NCI-H1105 treated with DMSO at 0.1 percent for 48 hours (cell line): Measurements from ENCODE around the gene IL16.
"Not testable (repeated sequence)": the region's sequence is repeated elsewhere in the genome, so short reads cannot be mapped to it uniquely, and the experiment has no call there.

Source experiments
- DNase-seq: peaks from one replicate; lab custom pipeline; 2025; lab: John Stamatoyannopoulos, UW

Gene IL16

DNA sequence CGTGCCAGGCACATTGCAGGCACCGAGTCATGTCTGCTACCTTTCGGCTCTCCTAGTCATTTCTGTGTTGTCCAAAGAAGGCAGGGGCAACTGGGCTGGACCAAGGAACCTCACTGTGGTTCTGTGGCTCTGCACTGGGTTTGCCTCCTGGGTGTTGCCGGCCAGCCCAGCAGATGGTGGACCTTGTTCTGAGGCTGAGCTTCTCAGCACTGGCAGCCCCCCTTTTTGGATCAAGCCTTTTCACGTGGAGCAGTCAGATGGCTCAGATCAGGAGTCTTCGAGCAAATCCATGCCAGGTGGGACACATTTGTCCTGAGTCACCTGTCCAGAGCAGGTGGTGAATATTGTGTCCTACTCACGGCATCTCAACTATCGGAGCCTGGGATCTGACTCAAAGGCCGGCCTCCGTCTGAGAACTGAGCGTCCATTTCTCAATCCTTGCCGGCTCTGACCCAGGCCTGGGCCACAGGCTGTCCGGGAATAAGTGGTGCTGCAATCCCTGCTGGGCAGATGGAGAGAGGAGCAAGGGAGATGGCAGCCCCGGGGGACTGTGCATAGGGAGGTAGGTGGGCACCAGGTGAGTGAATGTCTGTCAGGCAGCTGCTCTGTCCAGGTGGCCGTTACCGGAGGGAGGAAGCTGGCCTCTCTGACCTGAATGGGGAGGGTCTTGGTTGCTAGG lies at the start of gene IL16:
TSS of gene IL16 (plus strand) at position 304 of the 679 bp plus-strand sequence. CDS start 28,521 bp downstream, outside the sequence.
- no peak for DNase-seq

DNA sequence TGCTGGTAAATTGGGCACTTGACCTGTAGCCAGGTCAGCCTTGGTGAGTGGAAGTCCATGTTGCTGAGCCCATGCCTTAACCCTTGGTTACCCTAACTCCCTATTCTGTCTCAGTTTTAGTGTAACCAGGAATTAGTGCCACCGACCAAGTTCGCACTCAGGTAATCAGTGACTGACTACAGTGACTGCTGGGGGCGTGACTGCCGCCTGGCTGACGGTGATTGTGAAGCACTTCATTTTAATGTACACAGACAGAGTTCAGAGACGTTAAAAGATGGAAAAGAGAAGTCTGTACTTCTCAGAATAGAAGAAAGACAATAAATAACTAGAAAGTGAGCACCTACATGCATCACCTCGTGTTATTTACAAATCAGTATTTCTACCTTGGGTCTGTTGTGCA lies 45.3 kb upstream of the IL16 start:
- DNase-seq: no peak

DNA sequence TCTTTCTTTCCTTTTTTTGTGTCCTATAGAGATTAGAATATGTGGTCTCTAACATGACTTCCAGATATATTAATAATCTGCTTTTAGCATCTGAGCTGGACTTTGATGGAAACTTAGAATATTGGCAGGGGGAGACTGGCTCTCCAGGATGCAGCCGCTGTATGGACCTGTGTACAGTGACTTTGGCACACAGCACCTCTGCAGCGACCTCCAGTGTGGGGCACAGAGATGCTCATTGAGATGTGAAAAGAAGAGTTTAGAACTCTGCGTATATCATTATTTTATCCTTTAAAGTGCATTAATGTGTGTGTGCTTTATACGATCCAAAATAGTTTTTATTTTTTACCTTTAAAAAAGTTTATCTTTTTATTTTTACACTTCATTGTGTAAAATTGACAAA lies 44.3 kb upstream of the IL16 start:
- no peak for DNase-seq

DNA sequence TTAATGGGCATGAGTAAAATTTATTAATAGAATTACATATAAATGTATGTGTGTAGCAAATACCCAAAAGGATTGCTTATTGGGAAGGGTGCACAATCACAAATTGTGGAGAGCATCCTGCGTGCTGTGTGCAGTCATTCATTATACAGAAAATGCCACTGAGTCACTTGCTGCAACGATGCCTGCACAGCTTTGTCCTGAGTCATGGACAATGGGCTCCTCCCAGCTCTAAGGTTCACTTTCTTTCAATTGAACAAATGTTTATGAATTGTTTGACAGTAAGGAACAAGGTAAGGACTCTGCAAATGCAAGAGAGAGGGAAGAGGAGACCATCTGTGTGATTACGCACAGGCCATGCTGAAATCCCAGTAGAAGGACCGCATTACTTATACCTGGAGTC lies 43.9 kb upstream of the IL16 start:
- DNase-seq: no peak

DNA sequence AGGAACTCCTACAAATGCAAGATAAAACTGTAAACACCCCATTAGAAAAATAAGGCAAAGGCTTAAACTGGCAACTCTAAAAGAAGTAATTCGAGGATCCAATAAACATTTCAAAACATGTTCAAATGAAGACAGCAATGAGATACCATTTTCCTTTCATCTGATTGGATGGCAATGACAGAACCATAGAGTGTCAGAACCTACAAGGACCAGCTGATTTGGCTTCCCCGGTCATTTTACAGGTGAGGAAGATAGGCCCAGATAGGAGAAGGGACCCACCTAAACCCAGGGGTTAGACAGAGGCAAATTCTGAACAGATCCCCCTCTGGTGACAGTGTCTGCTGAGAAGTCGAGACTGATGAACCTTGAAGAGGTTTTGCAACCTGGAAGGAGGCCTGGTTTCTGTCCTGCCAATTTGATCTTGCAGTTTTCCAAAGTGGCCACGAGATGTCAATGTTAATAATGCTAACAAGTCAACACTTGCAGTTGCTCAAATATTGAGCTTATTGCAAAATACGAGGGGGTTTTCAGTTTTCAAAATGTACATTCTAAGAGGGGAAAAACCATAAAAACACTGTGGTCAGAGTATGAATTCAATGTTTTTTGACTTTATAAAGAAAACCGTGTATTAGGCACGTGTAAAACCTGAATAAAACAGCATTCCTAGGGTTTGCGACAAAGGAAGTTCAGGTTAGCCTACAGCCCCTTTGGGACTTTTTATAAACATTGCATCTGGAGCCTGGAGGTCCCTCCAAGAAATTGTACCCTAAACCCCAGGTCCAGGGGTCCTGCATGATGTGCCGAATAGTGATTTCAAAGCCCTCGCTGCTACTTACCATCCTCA lies 41.1 kb upstream of the IL16 start:
- DNase-seq: no peak

DNA sequence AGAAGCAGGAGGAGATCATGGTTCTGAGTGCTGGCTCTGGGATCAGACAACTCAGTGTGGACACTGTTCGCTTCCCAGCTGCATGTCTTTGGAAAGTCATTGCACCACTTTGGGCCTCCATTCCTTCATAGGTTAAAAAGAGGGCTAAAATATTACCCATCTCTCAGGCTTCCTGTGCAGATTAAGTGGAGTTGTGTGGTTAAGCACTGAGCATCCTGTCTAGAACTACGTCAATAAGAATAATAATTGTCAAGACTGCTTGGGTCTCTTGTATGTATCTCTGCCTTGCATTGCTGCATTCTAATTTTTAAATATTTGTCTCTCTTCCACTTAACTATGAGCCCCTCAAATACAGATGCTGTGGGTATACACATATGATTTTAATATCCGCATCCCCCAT lies 40.4 kb upstream of the IL16 start:
- DNase-seq: no peak

DNA sequence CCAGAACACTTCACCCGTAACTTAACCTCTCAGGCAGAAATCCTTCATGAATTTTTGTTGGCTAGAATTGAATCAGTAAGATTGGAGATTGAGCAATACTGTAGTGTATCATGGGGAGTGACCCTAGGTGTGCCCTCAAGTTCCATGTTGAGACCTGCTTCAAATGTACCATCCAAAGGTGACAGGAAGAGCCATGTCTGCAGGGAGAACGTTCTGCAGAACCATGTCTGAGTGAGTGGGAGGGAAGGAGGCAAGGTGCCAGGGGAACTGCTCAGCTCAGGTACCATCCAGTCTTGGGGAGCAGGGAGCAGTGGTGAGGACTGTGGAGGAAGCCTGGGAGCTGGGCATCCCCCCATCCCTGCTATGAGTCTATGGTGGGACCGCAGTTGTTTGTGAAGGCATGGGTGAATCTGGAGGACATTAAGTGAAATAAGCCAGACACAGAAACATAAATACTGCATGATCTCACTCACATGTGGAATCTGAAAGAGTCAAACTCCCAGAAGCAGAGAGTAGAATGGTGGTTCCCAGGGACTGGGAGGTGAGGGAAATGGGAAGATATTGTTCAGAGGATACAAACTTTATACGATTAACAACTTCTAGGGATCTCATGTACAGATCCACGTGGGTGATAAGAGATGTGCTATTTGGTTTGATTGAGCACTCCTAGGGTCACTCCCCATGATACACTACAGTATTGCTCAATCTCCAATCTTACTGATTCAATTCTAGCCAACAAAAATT lies 39.3 kb upstream of the IL16 start:
- DNase-seq: no peak

DNA sequence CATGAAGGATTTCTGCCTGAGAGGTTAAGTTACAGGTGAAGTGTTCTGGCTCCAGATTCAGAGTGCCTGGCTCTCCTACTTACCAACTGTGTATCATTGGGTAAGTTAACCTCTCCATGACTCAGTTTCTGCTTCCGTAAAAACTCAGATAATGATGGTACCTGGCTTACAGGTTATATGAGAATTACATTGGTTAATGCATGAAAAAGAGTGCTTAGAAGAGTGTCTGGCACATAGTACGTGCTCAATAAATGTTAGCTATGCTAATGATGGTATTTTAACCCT lies 38.8 kb upstream of the IL16 start:
- no peak for DNase-seq

DNA sequence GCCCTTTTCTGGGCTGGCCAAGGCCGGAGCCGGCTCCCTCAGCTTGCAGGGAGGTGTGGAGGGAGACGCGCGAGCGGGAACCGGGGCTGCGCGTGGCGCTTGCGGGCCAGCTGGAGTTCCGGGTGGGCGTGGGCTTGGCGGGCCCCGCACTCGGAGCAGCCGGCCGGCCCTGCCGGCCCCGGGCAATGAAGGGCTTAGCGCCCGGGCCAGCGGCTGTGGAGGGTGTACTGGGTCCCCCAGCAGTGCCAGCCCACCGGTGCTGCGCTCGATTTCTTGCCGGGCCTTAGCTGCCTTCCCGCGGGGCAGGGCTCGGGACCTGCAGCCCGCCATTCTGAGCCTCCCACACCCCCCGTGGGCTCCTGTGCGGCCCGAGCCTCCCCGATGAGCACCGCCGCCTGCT lies 38.1 kb upstream of the IL16 start:
- not testable (repeated sequence) for DNase-seq

DNA sequence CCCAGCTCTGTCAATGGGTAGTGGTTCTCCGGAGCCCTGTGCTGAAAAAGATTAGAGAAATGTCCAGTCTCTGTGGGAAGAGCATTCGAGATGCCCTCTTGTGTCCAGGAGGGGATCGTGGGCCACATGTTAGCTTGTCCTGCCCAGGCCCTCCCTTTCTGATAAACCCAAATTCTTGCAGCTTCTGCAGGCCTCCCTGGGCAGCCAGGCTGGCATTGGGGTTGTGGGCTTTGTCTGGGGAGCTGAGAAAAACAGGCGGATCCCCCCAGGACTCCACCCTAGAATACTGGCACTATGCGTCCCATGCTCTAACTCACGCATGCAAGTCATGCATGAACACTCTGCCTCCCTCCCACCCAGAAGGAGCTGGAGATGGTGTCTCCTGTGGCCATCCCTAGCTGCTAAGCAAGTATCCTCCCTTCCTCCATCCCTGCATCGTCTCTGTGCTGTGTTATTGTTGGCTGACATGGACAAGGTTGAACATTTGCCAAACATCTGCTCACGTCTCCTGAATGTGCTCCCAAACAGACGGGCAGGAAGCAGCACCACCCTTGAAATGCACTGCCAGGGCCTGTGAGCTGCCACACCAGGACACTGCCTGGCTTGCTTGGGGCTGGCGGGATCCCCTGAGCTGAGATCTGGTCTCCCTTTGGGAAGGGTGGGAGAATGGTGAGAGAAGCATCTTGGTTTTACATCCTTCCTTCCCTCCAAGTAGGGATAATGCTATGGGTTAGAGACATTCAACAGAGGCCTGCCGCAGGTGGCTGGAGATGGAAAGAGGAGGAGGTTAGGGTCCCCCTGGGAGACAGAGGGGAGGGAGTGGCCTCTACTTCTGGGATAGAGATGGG lies 36.1 kb upstream of the IL16 start:
- DNase-seq: peak; percentile 24

DNA sequence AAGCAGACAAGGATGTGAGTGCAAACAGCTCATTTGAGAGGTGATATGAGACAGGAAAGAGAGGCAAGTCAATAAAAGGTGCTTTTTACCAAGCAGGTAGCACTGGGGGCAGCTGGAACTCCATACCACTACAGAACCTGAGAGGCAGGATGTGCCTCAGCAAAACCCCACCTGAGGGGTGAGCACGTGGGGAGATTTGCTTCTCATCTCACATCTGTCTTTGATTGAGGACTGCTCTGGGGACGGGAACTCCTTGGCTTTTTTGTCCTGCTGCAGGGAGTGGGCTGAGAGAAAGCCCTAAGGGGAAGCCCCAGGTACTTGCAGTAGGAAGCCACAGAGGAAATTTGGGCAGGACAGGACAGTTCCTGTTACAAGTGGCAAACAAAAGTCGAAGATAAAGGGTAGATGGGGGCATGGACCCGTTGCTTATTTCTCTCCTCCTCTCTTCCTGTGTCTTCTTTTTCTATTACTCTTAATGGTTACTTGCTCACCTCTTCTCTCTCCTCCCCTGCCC lies 35.5 kb upstream of the IL16 start:
- DNase-seq: no peak

DNA sequence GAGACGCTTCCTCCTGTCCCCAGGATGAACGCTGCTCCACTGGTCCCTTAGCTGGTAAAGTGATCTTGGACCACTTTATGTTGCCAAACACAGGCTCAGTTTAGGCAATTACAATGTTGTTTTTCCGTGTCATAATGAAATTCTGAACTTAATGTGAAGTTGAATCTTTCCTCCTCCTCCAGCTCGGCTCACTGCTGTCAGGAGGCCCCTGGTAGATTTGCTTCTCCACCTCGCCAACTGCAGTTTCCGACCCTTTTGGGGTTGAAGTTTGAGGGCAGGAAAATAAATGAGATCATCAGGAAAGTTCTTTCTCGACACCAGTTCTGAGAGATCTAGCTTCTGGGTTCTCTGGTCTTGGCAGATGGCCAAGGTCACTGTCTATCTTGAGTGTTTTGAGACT lies 34.8 kb upstream of the IL16 start:
- no peak for DNase-seq

DNA sequence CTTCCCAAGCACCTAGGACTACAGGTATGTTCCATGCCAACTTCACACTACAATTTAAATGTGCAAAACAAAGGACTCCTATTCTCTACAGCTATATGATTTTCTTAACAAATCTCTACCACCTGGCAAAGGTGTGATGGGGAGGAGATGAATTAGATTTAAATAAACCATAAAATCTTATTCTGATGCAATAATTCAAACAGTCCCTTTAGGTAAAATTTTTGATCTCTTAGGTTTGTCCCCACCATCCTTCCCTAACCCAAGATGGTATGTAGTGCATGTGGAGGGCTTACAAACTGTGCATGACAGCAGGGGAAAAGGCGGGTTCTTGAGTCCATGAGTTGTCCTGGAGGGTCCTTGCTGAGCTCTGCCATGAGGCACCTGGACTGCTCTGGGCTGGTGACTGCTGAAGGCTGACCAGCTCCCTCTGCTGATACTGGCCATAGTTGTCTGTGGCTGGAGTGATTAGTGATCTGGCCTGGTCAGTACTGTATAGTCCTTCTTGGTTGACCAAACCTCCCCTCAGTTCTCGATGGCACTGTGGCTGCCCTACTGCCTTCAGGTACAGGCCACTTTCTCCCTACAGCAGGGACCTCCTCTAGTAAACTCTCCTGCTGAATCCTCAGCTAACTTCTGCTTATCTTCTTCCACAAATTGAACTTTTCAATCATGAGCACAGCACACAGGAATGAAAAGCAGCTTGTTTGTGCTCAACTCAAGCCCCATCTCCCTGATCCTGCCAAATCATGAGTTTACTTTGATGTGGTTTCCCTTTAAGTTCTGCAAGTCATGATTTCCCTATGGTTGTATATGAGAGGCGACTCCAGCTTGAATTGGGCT lies 32.5 kb upstream of the IL16 start:
- DNase-seq: no peak

DNA sequence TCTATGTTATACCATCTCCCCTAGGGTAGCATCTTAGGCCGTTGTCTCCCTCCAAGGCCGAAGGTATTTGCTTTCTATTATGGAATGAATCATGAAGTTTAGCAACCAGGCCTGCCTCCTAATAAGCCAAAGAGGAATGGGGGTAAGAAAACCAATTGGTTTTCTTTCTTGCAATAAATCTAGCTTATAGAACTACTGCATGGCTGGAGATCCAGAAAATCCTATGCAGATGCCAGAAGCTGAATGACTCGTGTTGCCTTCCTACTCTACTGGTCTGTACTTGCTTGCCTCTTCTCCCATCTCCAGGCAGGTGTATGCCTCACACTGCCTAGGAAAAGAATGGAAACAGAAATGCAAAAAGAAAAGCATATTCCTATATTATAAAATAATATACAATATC lies 31.1 kb upstream of the IL16 start:
- DNase-seq: no peak

DNA sequence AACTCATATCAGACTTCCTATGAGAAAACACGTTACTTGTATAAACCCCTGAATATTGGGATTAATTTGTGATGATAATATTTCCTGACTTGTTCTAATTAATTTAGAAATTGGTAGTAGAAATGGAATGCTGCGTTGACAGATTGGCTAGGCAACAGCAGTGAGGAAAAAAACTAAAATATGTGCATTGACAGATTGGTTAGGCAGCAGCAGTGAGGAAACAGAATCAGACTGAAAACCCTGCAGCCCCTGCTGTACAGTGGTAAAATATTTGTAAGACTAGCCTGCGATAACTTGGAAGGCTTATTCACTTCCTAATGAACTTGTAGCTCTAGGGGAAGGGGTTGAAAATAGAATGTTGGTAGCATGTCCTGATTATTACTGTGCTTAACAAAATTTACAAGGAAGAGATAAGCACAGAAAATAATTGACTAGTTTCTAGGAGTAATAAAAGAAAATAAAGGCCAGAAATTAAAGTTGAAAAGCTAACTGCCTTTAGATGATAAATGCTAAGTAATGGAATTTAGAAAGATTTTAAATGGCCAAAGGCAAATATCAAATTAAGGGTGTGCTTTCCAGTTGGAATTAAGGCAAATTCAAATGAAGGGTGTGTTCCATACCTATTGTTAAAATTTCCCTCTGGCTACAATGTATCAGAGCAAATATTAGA lies 29.9 kb upstream of the IL16 start:
- no peak for DNase-seq

DNA sequence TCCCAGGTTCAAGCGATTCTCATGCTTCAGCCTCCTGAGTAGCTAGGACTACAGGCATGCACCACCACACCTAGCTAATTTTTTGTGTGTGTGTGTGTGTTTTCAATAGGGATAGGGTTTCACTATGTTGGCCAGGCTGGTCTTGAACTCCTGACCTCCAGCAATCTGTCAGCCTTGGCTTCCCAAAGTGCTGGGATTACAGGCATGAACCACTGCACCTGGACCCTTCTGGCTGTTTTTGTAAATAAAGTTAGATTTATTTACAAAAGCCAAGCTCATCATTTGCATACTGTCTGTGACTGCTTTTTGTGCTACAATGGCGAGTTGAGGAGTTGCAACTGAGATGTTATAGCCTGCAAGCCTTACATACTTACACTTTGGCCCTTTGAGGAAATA lies 28.6 kb upstream of the IL16 start:
- no peak for DNase-seq

DNA sequence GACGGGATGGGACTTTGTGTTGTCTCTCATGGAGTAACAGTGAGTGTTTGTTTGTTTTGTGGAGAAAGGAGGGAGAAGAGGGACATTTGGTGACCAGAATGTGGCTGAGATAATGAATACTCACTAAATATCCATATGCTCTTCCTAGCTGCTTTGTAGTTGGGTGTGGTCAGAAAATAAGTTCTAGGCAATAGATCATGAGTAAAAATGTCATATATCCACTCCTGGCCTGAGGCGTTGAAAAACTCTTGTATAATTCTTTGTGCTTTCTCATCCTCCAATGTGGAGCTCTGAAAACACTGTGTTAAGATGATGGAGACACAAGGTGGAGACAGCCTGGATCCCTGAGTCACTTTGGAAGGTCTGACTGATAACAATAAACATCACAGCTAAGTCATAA lies 28.0 kb upstream of the IL16 start:
- DNase-seq: no peak

DNA sequence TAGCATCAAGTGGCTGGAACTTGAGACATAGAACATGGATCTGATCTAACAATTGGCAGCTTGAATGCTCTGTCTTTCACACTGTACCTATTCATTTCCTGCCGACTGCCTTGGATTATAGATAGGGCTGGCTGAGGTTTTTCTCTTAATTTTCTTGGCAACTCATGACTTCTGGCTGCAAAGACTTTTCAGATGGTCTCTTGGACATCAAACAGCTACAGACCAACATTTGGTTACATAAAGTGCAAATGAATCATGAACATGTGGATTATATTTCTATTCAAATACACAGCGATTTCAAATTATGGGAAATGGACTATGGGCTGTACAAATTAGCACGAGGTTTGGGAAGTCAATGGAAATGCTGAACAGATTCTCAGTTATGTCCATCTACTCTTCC lies 26.2 kb upstream of the IL16 start:
- DNase-seq: no peak

DNA sequence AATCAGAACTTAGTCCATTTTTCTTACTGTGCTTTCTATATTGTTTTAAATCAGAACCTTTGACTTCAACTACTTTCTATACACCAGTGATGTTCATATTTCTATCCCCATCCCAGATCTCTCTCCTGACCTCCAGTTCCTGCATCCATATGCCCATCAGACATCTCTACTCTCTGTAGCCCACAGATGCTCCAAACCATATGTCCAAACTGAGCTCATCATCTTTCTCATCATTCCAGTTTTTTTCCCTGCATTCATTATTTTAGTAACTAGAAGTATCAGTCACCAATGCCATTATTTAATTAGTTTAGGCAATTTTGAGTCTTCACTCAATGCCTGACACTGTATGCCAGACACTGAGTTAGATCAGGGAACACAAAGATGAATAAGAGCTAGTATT lies 25.4 kb upstream of the IL16 start:
- no peak for DNase-seq

DNA sequence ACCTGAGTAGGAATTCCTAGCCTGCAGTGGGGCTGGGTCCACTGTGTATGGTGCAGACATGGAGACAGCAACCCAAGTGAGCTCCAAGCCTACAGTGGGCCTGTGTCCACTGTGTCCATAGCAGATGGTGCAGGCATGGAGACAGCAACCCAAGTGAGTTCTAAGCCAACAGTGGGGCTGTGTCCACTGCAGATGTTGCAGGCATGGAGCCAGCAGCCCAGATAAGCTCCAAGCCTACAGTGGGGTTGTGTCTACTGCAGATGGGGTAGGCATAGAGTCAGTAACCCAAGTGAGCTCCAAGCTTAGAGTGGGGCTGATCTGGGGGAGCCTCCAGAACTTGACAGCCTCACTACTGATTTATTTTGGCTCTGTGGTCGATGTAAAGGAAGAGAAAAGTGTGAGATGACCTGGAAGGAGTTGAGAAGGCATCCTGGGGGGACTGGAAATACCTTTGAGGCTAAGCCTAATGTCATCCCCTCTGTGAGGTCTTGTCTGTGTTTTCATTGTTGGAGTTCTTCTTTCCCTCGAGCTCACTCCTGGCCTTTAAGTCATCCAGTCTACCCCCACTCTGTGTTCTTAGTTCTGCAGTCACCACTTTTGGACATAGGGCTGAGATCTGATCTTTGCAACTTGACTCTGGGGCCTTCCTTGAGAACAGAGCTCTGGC lies 22.4 kb upstream of the IL16 start:
- no peak for DNase-seq
